ENCODE results near the gene RALB. TPM values are rescaled to one million over a fixed set of nuclear protein-coding genes. Genes with fewer than 3 reads are reported as not detected.
A peak's percentile ranks its signal among the peaks of the same experiment; 100 is the strongest.

RALB gene
- total RNA-seq = 10 to 100 TPM; 40.1 to 43.2 TPM

DNA sequence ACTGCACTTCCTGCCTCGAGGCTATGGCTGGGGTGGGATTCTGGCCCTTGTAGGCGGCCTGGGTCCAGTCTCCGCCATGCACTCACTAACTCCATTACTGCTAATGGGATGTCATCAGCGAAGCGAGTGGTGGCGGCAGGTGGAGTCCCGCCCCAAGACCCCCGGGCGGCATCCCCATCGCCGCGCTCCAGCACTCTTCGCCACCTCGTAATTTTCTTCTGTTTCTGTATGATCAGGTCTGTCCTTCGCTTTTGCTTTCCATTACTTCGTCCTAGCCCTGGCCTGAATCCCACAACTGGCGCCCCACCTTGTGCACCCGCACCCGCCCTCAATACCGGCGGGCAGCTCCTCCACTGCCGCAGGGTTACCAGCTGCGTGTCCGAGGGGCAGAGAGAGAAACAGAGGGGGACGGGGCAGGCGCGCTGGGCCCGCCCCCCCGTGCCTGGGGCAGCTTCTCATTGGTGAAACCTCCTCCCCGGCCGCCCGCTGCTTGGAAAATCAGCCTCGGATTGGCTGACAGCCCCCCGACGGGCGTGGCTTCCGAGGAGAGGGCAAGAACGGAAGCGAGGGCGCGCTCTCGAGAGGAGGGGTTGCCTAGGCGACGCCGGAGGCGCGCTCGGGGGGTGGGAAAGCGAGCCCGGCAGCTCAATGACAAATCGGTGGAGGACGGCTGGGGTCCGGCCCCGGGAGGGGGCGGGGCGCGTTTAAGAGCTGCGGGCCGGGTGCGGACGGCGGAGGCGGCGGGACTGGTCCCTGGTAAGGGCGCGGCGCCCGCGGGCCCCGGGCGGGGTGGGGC is at the start of gene RALB:
RALB (plus strand) TSS at position 628 of the 796 bp plus-strand sequence. CDS start 25,813 bp downstream, outside the sequence.
- ATAC-seq (peak; percentile 96), DNase-seq (ENCODE audit: low spot score) (peak; percentile 100)
- Mint-ChIP-seq H3K36me3 (no peaks in the 10 kb centered on the region), H3K27me3 (peaks cover 10 to 17% of the 10 kb centered on the region in 2 donors), H3K4me3 (peak within 1 kb of the TSS; percentile 99), H3K9me3 (no peaks in the 10 kb centered on the region), H3K4me1 (ENCODE audit: low read depth in 2 of 2) (peaks cover 48 to 53% of the 10 kb centered on the region in 2 donors), H3K27ac (peak within 1 kb of the TSS; percentile 72 to 76)

DNA sequence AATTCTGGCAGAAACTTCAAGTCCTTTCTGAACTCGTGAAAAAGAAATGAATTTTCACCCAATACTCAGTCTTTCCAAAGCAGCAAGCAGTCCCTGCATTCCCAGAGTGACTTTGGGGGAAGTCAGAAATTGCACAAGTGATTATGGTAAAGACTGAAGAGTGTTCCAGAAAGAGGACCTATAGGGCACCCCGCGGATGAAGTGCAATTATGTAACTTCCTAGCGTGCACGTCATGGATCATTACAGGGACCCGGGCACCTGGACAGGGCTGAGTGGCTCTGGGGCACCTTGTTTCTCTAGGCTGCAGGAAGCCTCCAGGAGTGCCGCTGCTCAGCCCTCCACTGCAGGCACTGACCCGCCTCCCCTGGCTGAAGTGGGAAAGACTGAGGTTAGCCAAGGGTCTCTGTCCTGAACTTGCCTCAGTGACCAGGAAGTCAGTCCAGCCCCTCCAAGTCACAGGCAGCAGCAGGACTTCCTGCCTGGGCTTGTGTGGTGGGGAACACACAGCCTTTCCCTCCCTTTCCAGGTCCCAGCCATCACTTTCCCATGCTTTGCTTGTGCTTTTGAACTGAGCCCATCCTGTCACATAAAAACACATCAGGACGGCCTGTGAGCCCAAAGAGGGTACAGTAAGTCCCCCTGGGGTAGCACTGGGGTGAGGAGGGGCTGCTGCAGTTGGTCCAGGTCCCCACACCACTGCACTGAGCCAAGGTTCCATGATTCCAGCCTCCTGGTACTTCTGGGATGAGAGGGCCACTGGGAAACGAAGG is 49.2 kb upstream of the RALB start:
- Mint-ChIP-seq H3K9me3 (no peaks in the 10 kb centered on the region), H3K27ac (no peak overlapping the region), H3K36me3 (peaks cover 6% of the 10 kb centered on the region), H3K27me3 (no peaks in the 10 kb centered on the region), H3K4me3 (no peak overlapping the region), H3K4me1 (ENCODE audit: low read depth in 2 of 2) (peaks cover 0 to 18% of the 10 kb centered on the region in 2 donors)
- ATAC-seq = peak in 1 of 2 donors; percentile 8
- no peak for DNase-seq (ENCODE audit: low spot score)

- H3K9me3 Mint-ChIP-seq = no peaks in the 10 kb centered on the region
- no peak overlapping the region for H3K27ac Mint-ChIP-seq
- DNase-seq (ENCODE audit: low spot score) (no peak), ATAC-seq (peak in 1 of 2 donors; percentile 16)
- H3K4me3 Mint-ChIP-seq = no peak overlapping the region
- peaks cover 2% of the 10 kb centered on the region for H3K36me3 Mint-ChIP-seq
- no peaks in the 10 kb centered on the region for H3K27me3 Mint-ChIP-seq
- H3K4me1 Mint-ChIP-seq (ENCODE audit: low read depth in 2 of 2) = peaks cover 1 to 19% of the 10 kb centered on the region in 2 donors
These were observed 48.6 kb upstream of the RALB start for GRCh38 chr2:120204022-120204405.

DNA sequence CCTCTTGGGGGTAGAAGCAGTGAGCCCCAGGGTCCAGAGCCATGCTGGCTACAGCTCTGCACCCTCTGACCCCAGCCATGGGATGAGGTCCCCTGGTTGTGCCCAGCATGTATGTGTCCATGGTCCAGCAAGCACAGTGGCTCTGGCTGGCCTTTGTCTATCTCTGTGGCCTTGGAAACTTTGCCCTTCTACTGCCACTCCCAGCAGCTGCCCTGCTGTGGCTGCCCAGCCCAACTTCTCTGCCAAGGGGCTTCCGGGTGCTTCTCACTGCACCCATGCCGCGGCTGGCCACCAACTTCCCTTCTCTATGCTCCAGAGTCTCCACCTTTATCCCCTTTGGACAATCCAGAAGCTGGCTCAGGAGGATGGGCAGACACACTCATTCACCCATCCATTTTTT is 48.2 kb upstream of the RALB start:
- Mint-ChIP-seq H3K9me3 (no peaks in the 10 kb centered on the region), H3K4me1 (ENCODE audit: low read depth in 2 of 2) (peaks cover 5 to 23% of the 10 kb centered on the region in 2 donors), H3K36me3 (no peaks in the 10 kb centered on the region), H3K4me3 (no peak overlapping the region), H3K27ac (peak overlapping the region in 1 of 2 donors; percentile 26), H3K27me3 (no peaks in the 10 kb centered on the region)
- ATAC-seq (peak in 1 of 2 donors; percentile 37), DNase-seq (ENCODE audit: low spot score) (no peak)

- Mint-ChIP-seq H3K27ac (peak overlapping the region in 1 of 2 donors; percentile 26), H3K4me1 (ENCODE audit: low read depth in 2 of 2) (peaks cover 8 to 29% of the 10 kb centered on the region in 2 donors), H3K9me3 (no peaks in the 10 kb centered on the region), H3K36me3 (no peaks in the 10 kb centered on the region), H3K4me3 (no peak overlapping the region), H3K27me3 (no peaks in the 10 kb centered on the region)
- ATAC-seq = no peak
- no peak for DNase-seq (ENCODE audit: low spot score)
These were observed 47.5 kb upstream of the RALB start for GRCh38 chr2:120204945-120205670.

- Mint-ChIP-seq H3K4me3 (no peak overlapping the region), H3K27me3 (no peaks in the 10 kb centered on the region), H3K4me1 (ENCODE audit: low read depth in 2 of 2) (peaks cover 8 to 31% of the 10 kb centered on the region in 2 donors), H3K9me3 (no peaks in the 10 kb centered on the region), H3K27ac (peak overlapping the region in 1 of 2 donors; percentile 16), H3K36me3 (no peaks in the 10 kb centered on the region)
- DNase-seq (ENCODE audit: low spot score) (no peak), ATAC-seq (peak in 1 of 2 donors; percentile 29)
These were observed 46.5 kb upstream of the RALB start for GRCh38 chr2:120206022-120206581.

GRCh38 chr2:120208381-120209353 is 44.0 kb upstream of the RALB start:
- no peaks in the 10 kb centered on the region for H3K27me3 Mint-ChIP-seq
- peak overlapping the region in 1 of 2 donors; percentile 57 for H3K27ac Mint-ChIP-seq
- no peak overlapping the region for H3K4me3 Mint-ChIP-seq
- no peak for ATAC-seq
- H3K4me1 Mint-ChIP-seq (ENCODE audit: low read depth in 2 of 2) = peaks cover 8 to 29% of the 10 kb centered on the region in 2 donors
- H3K9me3 Mint-ChIP-seq = no peaks in the 10 kb centered on the region
- H3K36me3 Mint-ChIP-seq = no peaks in the 10 kb centered on the region
- no peak for DNase-seq (ENCODE audit: low spot score)

DNA sequence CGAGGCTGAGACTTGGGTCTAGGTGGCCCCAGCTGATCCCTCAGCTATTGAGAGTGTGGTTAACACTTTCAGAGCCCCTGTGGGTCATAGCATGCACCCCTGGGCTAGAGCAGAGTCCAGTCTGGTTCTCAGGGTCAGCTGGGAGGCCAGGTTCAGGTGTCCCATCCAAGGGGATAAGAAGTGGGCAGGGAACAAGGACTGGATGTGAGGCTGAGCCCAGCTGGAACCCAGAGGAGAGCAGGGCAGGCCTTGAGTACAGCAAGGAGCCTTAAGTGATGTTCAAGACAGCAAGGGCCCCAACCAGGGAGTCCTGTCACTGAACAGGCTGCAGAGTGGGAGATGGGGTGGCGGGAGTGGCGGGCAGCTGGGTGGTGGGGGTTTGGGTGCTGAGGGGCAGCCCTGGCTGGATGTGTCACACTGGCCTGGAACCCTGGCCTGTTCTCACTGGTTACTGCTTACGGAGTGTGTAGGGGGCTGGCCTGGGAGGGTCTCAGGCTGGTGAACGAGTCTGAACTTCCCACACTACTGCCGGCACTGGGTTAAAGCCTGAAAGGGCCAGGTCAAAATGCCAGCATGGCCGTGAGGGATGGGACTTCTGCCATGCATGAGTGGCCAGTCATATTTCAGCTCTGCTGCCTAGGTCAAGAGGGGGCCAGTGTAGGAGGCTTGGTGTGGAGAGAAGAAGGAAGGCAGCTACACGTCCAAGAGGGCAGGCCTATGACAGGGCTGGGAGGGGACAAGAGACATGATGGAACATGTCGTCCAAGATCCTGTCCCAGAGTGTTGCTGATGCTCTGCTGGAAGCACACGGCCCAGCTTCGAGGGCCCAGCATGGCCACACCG is 43.0 kb upstream of the RALB start:
- peaks cover 8 to 26% of the 10 kb centered on the region in 2 donors for H3K4me1 Mint-ChIP-seq (ENCODE audit: low read depth in 2 of 2)
- no peaks in the 10 kb centered on the region for H3K27me3 Mint-ChIP-seq
- peak overlapping the region; percentile 7 for H3K4me3 Mint-ChIP-seq
- ATAC-seq (peak; percentile 11 to 54), DNase-seq (ENCODE audit: low spot score) (no peak)
- H3K27ac Mint-ChIP-seq = peak overlapping the region in 1 of 2 donors; percentile 57
- H3K9me3 Mint-ChIP-seq = no peaks in the 10 kb centered on the region
- H3K36me3 Mint-ChIP-seq = no peaks in the 10 kb centered on the region

DNA sequence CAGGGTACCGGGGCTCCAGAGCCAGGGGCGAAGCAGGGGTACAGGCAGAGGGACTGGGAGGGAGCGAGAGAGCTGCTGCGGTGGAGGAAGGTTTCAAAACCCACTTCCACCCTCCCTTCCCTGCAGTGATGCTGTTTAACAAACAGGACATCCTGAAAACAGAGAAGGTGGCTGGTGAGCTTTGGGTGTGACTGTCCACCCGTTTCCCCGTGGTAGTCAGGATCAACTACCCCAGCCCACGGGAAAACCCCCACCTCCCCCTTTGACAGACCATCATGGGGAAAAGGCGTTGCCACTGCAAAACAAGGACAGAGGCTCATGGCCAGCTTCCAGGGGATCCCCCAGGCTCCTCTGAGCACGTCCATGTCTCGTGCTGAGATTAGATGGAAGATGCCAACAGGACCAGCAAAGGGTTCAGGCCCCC is 42.4 kb upstream of the RALB start:
- no peaks in the 10 kb centered on the region for H3K27me3 Mint-ChIP-seq
- no peak for DNase-seq (ENCODE audit: low spot score)
- H3K9me3 Mint-ChIP-seq = no peaks in the 10 kb centered on the region
- H3K4me1 Mint-ChIP-seq (ENCODE audit: low read depth in 2 of 2) = peaks cover 8 to 23% of the 10 kb centered on the region in 2 donors
- H3K27ac Mint-ChIP-seq = no peak overlapping the region
- H3K4me3 Mint-ChIP-seq = no peak overlapping the region
- H3K36me3 Mint-ChIP-seq = no peaks in the 10 kb centered on the region
- peak; percentile 55 to 58 for ATAC-seq

- Mint-ChIP-seq H3K27ac (no peak overlapping the region), H3K36me3 (peaks cover 16% of the 10 kb centered on the region), H3K4me3 (no peak overlapping the region), H3K27me3 (no peaks in the 10 kb centered on the region), H3K4me1 (ENCODE audit: low read depth in 2 of 2) (peaks cover 38 to 46% of the 10 kb centered on the region in 2 donors), H3K9me3 (no peaks in the 10 kb centered on the region)
- DNase-seq (ENCODE audit: low spot score) (no peak), ATAC-seq (no peak)
These were observed 34.5 kb upstream of the RALB start for GRCh38 chr2:120218181-120218580.

- Mint-ChIP-seq H3K9me3 (no peaks in the 10 kb centered on the region), H3K4me1 (ENCODE audit: low read depth in 2 of 2) (peaks cover 43 to 50% of the 10 kb centered on the region in 2 donors), H3K36me3 (peaks cover 16% of the 10 kb centered on the region), H3K4me3 (no peak overlapping the region), H3K27ac (no peak overlapping the region), H3K27me3 (no peaks in the 10 kb centered on the region)
- ATAC-seq = no peak
- DNase-seq (ENCODE audit: low spot score) = no peak
These were observed 33.4 kb upstream of the RALB start for GRCh38 chr2:120219291-120219690.

DNA sequence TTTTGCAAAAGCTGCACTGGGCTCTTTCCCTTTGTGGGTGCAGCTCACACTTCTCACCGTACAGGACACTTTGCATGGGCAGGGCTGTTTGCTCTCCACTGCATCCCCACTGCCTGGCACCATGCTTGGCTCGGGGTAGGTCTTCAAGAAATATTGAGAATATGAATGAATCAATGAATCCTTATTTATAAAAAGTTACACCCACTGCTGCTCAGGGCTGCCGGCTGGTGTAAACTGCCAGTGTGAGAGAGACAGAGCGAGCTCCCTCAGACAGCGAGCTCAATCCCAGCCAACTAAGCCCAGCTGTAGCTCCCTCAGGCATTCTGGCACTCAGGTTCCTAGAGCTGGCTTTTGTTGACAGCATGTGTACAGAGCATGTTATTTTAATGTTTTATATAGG is 32.9 kb upstream of the RALB start:
- Mint-ChIP-seq H3K27ac (peak overlapping the region in 1 of 2 donors; percentile 88), H3K36me3 (peaks cover 16% of the 10 kb centered on the region), H3K4me1 (ENCODE audit: low read depth in 2 of 2) (peaks cover 43 to 52% of the 10 kb centered on the region in 2 donors), H3K9me3 (no peaks in the 10 kb centered on the region), H3K27me3 (no peaks in the 10 kb centered on the region), H3K4me3 (no peak overlapping the region)
- ATAC-seq = no peak
- DNase-seq (ENCODE audit: low spot score) = no peak

All from natural killer cell treated with Interleukin-12 subunit alpha and Interleukin-12 subunit beta and Interleukin-15 and Interleukin-18, amount 100 ng/mL, for 72 hours (primary cell).